HEK293 (cell line): ENCODE measurements around the gene HINT3.

Experiments used
- CTCF ChIA-PET: fragments of 350-600 bp; formaldehyde crosslinking; extraction: SDS; loops from one replicate; lab custom pipeline; 2021; ENCODE audit warnings: antibody characterized with exemption; lab: Yijun Ruan, JAX
- POLR2A ChIA-PET: fragments of 300-600 bp; formaldehyde crosslinking; extraction: SDS; loops from one replicate; lab custom pipeline; 2020; ENCODE audit warnings: antibody characterized with exemption, inconsistent platforms; lab: Yijun Ruan, JAX
- H3K27ac ChIP-seq: fragments of 200-500 bp; sonication (Bioruptor generic); 2 replicates; pipeline ENCODE4 v1.5.1; 2014; ENCODE audit warnings: low read depth, low read length, control low read depth, inconsistent platforms; ENCODE audit errors: extremely low read depth
- H3K36me3 ChIP-seq, 2 experiments: fragments of 200-500 bp in 1 of 2; sonication (Bioruptor generic) in 1 of 2; 1 replicate in 1 of 2; 2 replicates in 1 of 2; pipeline ENCODE4 v1.5.1; 2014 to 2017; ENCODE audit warnings: inconsistent platforms in 2 of 2, low read length in 2 of 2; ENCODE audit not compliant: control insufficient read depth in 2 of 2, insufficient read depth in 1 of 2
- H3K4me1 ChIP-seq: fragments of 200-500 bp; sonication (Bioruptor generic); 2 replicates; pipeline ENCODE4 v1.5.1; 2014; ENCODE audit warnings: mild to moderate bottlenecking, low read length, inconsistent platforms; ENCODE audit not compliant: control insufficient read depth, insufficient read depth
- H3K4me3 ChIP-seq: 2 replicates; pipeline ENCODE4 v1.5.1; 2011; ENCODE audit warnings: low read depth, mild to moderate bottlenecking, control low read depth, low read length, moderate library complexity
- H3K9me3 ChIP-seq: fragments of 200-500 bp; sonication (Bioruptor generic); 2 replicates; pipeline ENCODE4 v1.5.1; 2014; ENCODE audit warnings: low read depth, low read length, inconsistent platforms; ENCODE audit not compliant: control insufficient read depth, insufficient read depth
- GFI1B ChIP-seq: fragments of 450-650 bp; formaldehyde crosslinking; IDR thresholded peaks from 2 replicates; pipeline ENCODE4 v1.5.1; 2016; ENCODE audit warnings: missing biosample characterization, missing genetic modification characterization
- HOXD13 ChIP-seq: sonication (generic); formaldehyde crosslinking; IDR thresholded peaks from 2 replicates; pipeline ENCODE4 v1.8.0; 2022; ENCODE audit warnings: missing genetic modification reagents, borderline replicate concordance
- PBX3 ChIP-seq: sonication (generic); formaldehyde crosslinking; IDR thresholded peaks from 2 replicates; pipeline ENCODE4 v1.8.1; 2022; ENCODE audit warnings: mild to moderate bottlenecking, moderate library complexity, missing genetic modification reagents
- RBAK ChIP-seq: fragments of 450-650 bp; formaldehyde crosslinking; IDR thresholded peaks from 2 replicates; pipeline ENCODE4 v1.5.1; 2016; ENCODE audit warnings: missing biosample characterization, missing genetic modification characterization
- REPIN1 ChIP-seq: fragments of 450-650 bp; formaldehyde crosslinking; IDR thresholded peaks from 2 replicates; pipeline ENCODE4 v1.5.1; 2017; ENCODE audit warnings: missing biosample characterization, missing genetic modification characterization, low read depth
- SP3 ChIP-seq: fragments of 450-650 bp; formaldehyde crosslinking; IDR thresholded peaks from 2 replicates; pipeline ENCODE4 v1.5.1; 2016; ENCODE audit warnings: missing biosample characterization, missing genetic modification characterization
- TCF7L2 ChIP-seq: IDR thresholded peaks from 2 replicates; pipeline ENCODE4 v1.6.1; 2011; ENCODE audit warnings: low read depth, mild to moderate bottlenecking, inconsistent platforms, low read length, moderate library complexity, borderline replicate concordance
- ZBTB11 ChIP-seq: fragments of 450-650 bp; formaldehyde crosslinking; conservative IDR thresholded peaks from 2 replicates; pipeline ENCODE4 v1.5.1; 2016; ENCODE audit warnings: low read depth, missing biosample characterization, missing genetic modification characterization
- ZBTB48 ChIP-seq: fragments of 450-650 bp; formaldehyde crosslinking; IDR thresholded peaks from 2 replicates; pipeline ENCODE4 v1.5.1; 2016; ENCODE audit warnings: missing biosample characterization, missing genetic modification characterization
- ZBTB8A ChIP-seq: fragments of 450-650 bp; formaldehyde crosslinking; IDR thresholded peaks from 2 replicates; pipeline ENCODE4 v1.5.1; 2016; ENCODE audit warnings: missing biosample characterization, missing genetic modification characterization
- ZFP3 ChIP-seq: fragments of 450-650 bp; formaldehyde crosslinking; IDR thresholded peaks from 2 replicates; pipeline ENCODE4 v1.5.1; 2016; ENCODE audit warnings: low read depth, missing biosample characterization, missing genetic modification characterization
- ZNF112 ChIP-seq: fragments of 450-650 bp; formaldehyde crosslinking; IDR thresholded peaks from 2 replicates; pipeline ENCODE4 v1.5.0; 2017; ENCODE audit warnings: missing biosample characterization, missing genetic modification characterization
- ZNF157 ChIP-seq: fragments of 450-650 bp; formaldehyde crosslinking; IDR thresholded peaks from 2 replicates; pipeline ENCODE4 v1.5.1; 2016; ENCODE audit warnings: missing biosample characterization, missing genetic modification characterization
- ZNF19 ChIP-seq: fragments of 450-650 bp; formaldehyde crosslinking; IDR thresholded peaks from 2 replicates; pipeline ENCODE4; 2016; ENCODE audit warnings: missing biosample characterization, missing genetic modification characterization, low read depth
- ZNF214 ChIP-seq: fragments of 450-650 bp; formaldehyde crosslinking; IDR thresholded peaks from 2 replicates; pipeline ENCODE4 v1.5.1; 2017; ENCODE audit warnings: missing biosample characterization, mild to moderate bottlenecking, missing genetic modification characterization, borderline replicate concordance
- ZNF280C ChIP-seq: fragments of 450-650 bp; formaldehyde crosslinking; IDR thresholded peaks from 2 replicates; pipeline ENCODE4 v1.5.1; 2016; ENCODE audit warnings: missing biosample characterization, missing genetic modification characterization
- ZNF37A ChIP-seq: fragments of 450-650 bp; IDR thresholded peaks from 2 replicates; pipeline ENCODE4 v1.5.1; 2018; ENCODE audit warnings: missing biosample characterization, missing genetic modification characterization
- ZNF398 ChIP-seq: fragments of 450-650 bp; formaldehyde crosslinking; IDR thresholded peaks from 2 replicates; pipeline ENCODE4 v1.5.1; 2017; ENCODE audit warnings: missing biosample characterization, missing genetic modification characterization
- ZNF449 ChIP-seq: fragments of 450-650 bp; formaldehyde crosslinking; IDR thresholded peaks from 2 replicates; pipeline ENCODE4 v1.5.1; 2017; ENCODE audit warnings: missing biosample characterization, mild to moderate bottlenecking, missing genetic modification characterization, moderate library complexity
- ZNF610 ChIP-seq: fragments of 450-650 bp; formaldehyde crosslinking; IDR thresholded peaks from 2 replicates; pipeline ENCODE4 v1.5.1; 2016; ENCODE audit warnings: missing biosample characterization, missing genetic modification characterization, borderline replicate concordance
- ZNF623 ChIP-seq: fragments of 450-650 bp; formaldehyde crosslinking; IDR thresholded peaks from 2 replicates; pipeline ENCODE4 v1.5.1; 2016; ENCODE audit warnings: missing biosample characterization, missing genetic modification characterization
- ZSCAN16 ChIP-seq: fragments of 450-650 bp; formaldehyde crosslinking; IDR thresholded peaks from 2 replicates; pipeline ENCODE4 v1.5.1; 2016; ENCODE audit warnings: missing biosample characterization, missing genetic modification characterization

HINT3 gene

GRCh38 chr6:125948455-125948854, 8.1 kb upstream of the HINT3 start:
- Histone ChIP-seq H3K36me3 (no peaks in the 10 kb centered on the region), H3K27ac (no peak overlapping the region), H3K9me3 (no peaks in the 10 kb centered on the region), H3K4me3 (no peak overlapping the region), H3K4me1 (peaks cover 10% of the 10 kb centered on the region)
- TF ChIP-seq ZNF112 (tag by site-specific recombination): no peak
- TF ChIP-seq REPIN1 (tag by site-specific recombination): no peak
- no peak for TF ChIP-seq ZNF610 (tag by site-specific recombination)
- TF ChIP-seq ZNF280C: no peak
- no peak for TF ChIP-seq SP3 (tag by site-specific recombination)
- no peak for TF ChIP-seq ZFP3
- TF ChIP-seq ZNF623 (tag by site-specific recombination): no peak
- no peak for TF ChIP-seq GFI1B (tag by site-specific recombination)
- CTCF ChIA-PET: interaction anchor here (0.7 to 3.7 kb wide), 7 partner anchors 8 to 157 kb away, joined by 3 to 54 read pairs (median 5); partner anchors contain the start of gene HINT3
- POLR2A ChIA-PET: interaction anchor here (4.2 kb wide), 1 partner anchor 8 kb away, joined by 36 read pairs; the partner anchor contains the start of gene HINT3

- ChIA-PET POLR2A (no interaction called here), CTCF (interaction anchor here (1.8 to 3.7 kb wide), 2 partner anchors 8 to 42 kb away, joined by 5 to 54 read pairs; partner anchors contain the start of gene HINT3)
- Histone ChIP-seq H3K4me1 (peaks cover 10% of the 10 kb centered on the region), H3K27ac (no peak overlapping the region), H3K9me3 (no peaks in the 10 kb centered on the region), H3K36me3 (no peaks in the 10 kb centered on the region), H3K4me3 (no peak overlapping the region)
- no peak for TF ChIP-seq ZBTB48 (tag by site-specific recombination)
- TF ChIP-seq ZSCAN16 (tag by site-specific recombination): no peak
- no peak for TF ChIP-seq ZBTB8A
- TF ChIP-seq ZNF398 (tag by site-specific recombination): no peak
- no peak for TF ChIP-seq ZNF19 (tag by site-specific recombination)
- TF ChIP-seq ZNF449: no peak
- TF ChIP-seq ZNF37A: no peak
- no peak for TF ChIP-seq ZBTB11 (tag by site-specific recombination)
- no peak for TF ChIP-seq PBX3 (CRISPR knock-in tag)
- no peak for TF ChIP-seq RBAK (tag by site-specific recombination)
- no peak for TF ChIP-seq ZNF214 (tag by site-specific recombination)
- no peak for TF ChIP-seq TCF7L2
- no peak for TF ChIP-seq HOXD13 (CRISPR knock-in tag)
- no peak for TF ChIP-seq ZNF157
These were observed 7.5 kb upstream of the HINT3 start for GRCh38 chr6:125949069-125949468.
